GM19043 (cell line): ENCODE results near the gene ELOVL6.
"Not testable (repeated sequence)": the region's sequence is repeated elsewhere in the genome, so short reads cannot be mapped to it uniquely, and the experiment has no call there.

Experiments used
- ATAC-seq: cut with Tn5 transposase; IDR thresholded peaks from one replicate; pipeline ENCODE4 v1.9.1; 2021; ENCODE audit warnings: low read depth; ENCODE audit not compliant: unreplicated experiment

The ELOVL6 gene

GRCh38 chr4:110164251-110164650, 34.2 kb downstream of the ELOVL6 start:
- no peak for ATAC-seq

GRCh38 chr4:110163327-110164069, 34.9 kb downstream of the ELOVL6 start:
- ATAC-seq, result no peak

- ATAC-seq, result no peak
These were observed 37.8 kb downstream of the ELOVL6 start for GRCh38 chr4:110160618-110161017.

GRCh38 chr4:110159541-110159940, 38.9 kb downstream of the ELOVL6 start:
- ATAC-seq, result no peak

- no peak for ATAC-seq
These were observed 40.8 kb downstream of the ELOVL6 start for GRCh38 chr4:110157580-110157979.

GRCh38 chr4:110157166-110157565, 41.2 kb downstream of the ELOVL6 start:
- not testable (repeated sequence) for ATAC-seq

- ATAC-seq, result no peak
These were observed 42.0 kb downstream of the ELOVL6 start for GRCh38 chr4:110156442-110156841.

- ATAC-seq, result no peak
These were observed 42.8 kb downstream of the ELOVL6 start for GRCh38 chr4:110155654-110156053.

- ATAC-seq, result no peak
These were observed 43.8 kb downstream of the ELOVL6 start for GRCh38 chr4:110154582-110154981.

- no peak for ATAC-seq
These were observed 46.0 kb downstream of the ELOVL6 start for GRCh38 chr4:110152386-110152785.

GRCh38 chr4:110149089-110149488, 49.3 kb downstream of the ELOVL6 start:
- ATAC-seq, result no peak

- no peak for ATAC-seq
These were observed 56.0 kb downstream of the ELOVL6 start for GRCh38 chr4:110142461-110142860.

- ATAC-seq, result no peak
These were observed 58.6 kb downstream of the ELOVL6 start for GRCh38 chr4:110139815-110140214.

- ATAC-seq, result no peak
These were observed 59.3 kb downstream of the ELOVL6 start for GRCh38 chr4:110139111-110139510.

GRCh38 chr4:110138551-110138950, 59.9 kb downstream of the ELOVL6 start:
- ATAC-seq, result no peak

- ATAC-seq, result no peak
These were observed 60.6 kb downstream of the ELOVL6 start for GRCh38 chr4:110137829-110138228.

GRCh38 chr4:110135523-110135922, 62.9 kb downstream of the ELOVL6 start:
- no peak for ATAC-seq

GRCh38 chr4:110135076-110135475, 63.3 kb downstream of the ELOVL6 start:
- ATAC-seq, result no peak

GRCh38 chr4:110134269-110134869, 64.0 kb downstream of the ELOVL6 start:
- ATAC-seq, result no peak

- ATAC-seq, result no peak
These were observed 65.3 kb downstream of the ELOVL6 start for GRCh38 chr4:110132816-110133719.

- ATAC-seq, result no peak
These were observed 66.5 kb downstream of the ELOVL6 start for GRCh38 chr4:110131916-110132315.
